LNCAP (cell line): ENCODE measurements around the gene GNG7.

Experiments
- CTCF ChIP-seq: fragments of 450-650 bp; IDR thresholded peaks from 2 replicates; pipeline ENCODE4 v1.5.1; 2017; ENCODE audit warnings: mild to moderate bottlenecking

Gene GNG7

GRCh38 chr19:2617393-2618165 lies 84.9 kb downstream of the GNG7 start:
- TF ChIP-seq CTCF: no peak

- no peak for TF ChIP-seq CTCF
These were observed 85.6 kb downstream of the GNG7 start for GRCh38 chr19:2616741-2617392.

DNA sequence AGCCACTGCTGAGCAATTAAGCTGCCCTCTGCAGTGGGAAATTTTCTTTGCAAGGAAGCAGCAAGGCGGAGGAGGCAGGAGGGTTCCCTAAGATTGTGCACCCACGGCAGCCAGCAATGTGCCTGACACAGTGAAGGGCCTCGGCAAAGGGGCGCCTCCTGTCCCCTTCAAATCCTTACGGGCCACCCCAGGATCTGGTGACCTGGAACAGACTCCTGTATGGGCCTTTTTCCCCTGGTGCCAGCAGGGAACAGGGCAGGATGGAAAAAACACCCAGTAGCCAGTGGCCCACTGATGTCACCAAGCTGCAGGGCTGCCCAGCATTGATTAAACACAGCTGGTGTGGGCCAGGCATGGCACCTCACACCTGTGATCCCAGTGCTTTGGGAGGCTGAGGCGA lies 86.7 kb downstream of the GNG7 start:
- TF ChIP-seq CTCF: no peak

- TF ChIP-seq CTCF: peak; percentile 87
These were observed 88.8 kb downstream of the GNG7 start for GRCh38 chr19:2613507-2614295.

DNA sequence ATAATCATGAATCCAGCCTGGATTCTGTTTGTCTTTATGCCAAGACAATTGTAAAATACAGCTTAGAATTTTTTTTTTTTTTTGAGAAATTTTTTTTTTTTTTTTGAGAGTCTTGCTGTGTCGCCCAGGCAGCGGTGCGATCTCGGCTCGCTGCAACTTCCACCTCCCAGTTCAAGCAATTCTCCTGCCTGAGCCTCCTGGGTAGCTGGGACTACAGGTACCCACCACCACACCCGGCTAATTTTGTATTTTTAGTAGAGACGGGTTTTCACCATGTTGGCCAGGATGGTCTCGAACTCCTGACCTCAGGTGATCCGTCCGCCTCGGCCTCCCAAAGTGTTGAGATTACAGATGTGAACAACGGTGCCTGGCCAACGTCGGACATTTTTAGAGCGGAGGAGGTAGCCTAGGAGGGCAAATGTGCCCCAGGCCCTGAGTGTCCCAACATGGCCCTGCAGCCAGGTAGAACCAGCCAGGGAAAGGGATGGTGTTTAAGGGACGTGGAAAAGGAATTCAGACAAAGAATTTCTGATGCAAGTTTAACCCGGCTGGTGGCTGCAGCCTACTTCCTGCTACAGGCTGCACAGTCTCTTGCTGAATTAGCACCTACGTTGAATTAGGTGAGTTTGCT lies 89.8 kb downstream of the GNG7 start:
- TF ChIP-seq CTCF: no peak

GRCh38 chr19:2611483-2612464 lies 90.7 kb downstream of the GNG7 start:
- peak; percentile 30 for TF ChIP-seq CTCF
